BLaER1 (cell line): ENCODE results near the gene FBXL4.

Experiments
- H3K27ac ChIP-seq: shearing (Covaris generic); formaldehyde crosslinking; 2 replicates; pipeline ENCODE4 v1.8.1; 2022
- H3K27me3 ChIP-seq: shearing (Covaris generic); formaldehyde crosslinking; 2 replicates; pipeline ENCODE4 v1.8.1; 2022
- H3K36me3 ChIP-seq: shearing (Covaris generic); formaldehyde crosslinking; 2 replicates; pipeline ENCODE4 v1.8.1; 2022
- H3K4me1 ChIP-seq: shearing (Covaris generic); formaldehyde crosslinking; 2 replicates; pipeline ENCODE4 v1.8.1; 2022
- H3K4me2 ChIP-seq: shearing (Covaris generic); formaldehyde crosslinking; 2 replicates; pipeline ENCODE4 v1.8.1; 2022
- H3K4me3 ChIP-seq: shearing (Covaris generic); formaldehyde crosslinking; 2 replicates; pipeline ENCODE4 v1.8.1; 2022
- H3K9ac ChIP-seq: shearing (Covaris generic); formaldehyde crosslinking; 2 replicates; pipeline ENCODE4 v1.8.1; 2022
- H3K9me3 ChIP-seq: shearing (Covaris generic); formaldehyde crosslinking; 2 replicates; pipeline ENCODE4 v1.8.1; 2022
- H4K20me1 ChIP-seq: shearing (Covaris generic); formaldehyde crosslinking; 2 replicates; pipeline ENCODE4 v1.8.1; 2022
- Cebpa-rat ChIP-seq: shearing (Covaris generic); IDR thresholded peaks from 2 replicates; pipeline ENCODE4 v1.8.1; 2022

Gene FBXL4

GRCh38 chr6:98823428-98824161 lies 124.2 kb downstream of the FBXL4 start:
- Histone ChIP-seq H3K4me1 (no peaks in the 10 kb centered on the region), H3K9me3 (peaks cover 31% of the 10 kb centered on the region), H3K27ac (no peak overlapping the region), H4K20me1 (peaks cover 19% of the 10 kb centered on the region), H3K27me3 (peaks cover 76% of the 10 kb centered on the region), H3K36me3 (no peaks in the 10 kb centered on the region), H3K4me3 (no peak overlapping the region), H3K4me2 (no peak overlapping the region), H3K9ac (no peak overlapping the region)
- TF ChIP-seq Cebpa-rat, result no peak

GRCh38 chr6:98821756-98822405 lies 125.9 kb downstream of the FBXL4 start:
- Histone ChIP-seq H3K4me3 (no peak overlapping the region), H3K27me3 (peaks cover 59% of the 10 kb centered on the region)

More at GRCh38 chr6:98821756-98822405, 125.9 kb downstream of the FBXL4 start:
- 0 out of 2 replicates have a peak, but pooled peaks cover 4% of the 10 kb centered on the region for H4K20me1 ChIP-seq
- peaks cover 26% of the 10 kb centered on the region for H3K9me3 ChIP-seq
- no peak overlapping the region for H3K9ac ChIP-seq
- H3K4me2 ChIP-seq, result no peak overlapping the region
- no peaks in the 10 kb centered on the region for H3K36me3 ChIP-seq
- no peaks in the 10 kb centered on the region for H3K4me1 ChIP-seq
- no peak for TF ChIP-seq Cebpa-rat
- no peak overlapping the region for H3K27ac ChIP-seq
